Glutamatergic neuron (in vitro differentiated cells): ENCODE data around the gene SRM. TPM values are rescaled to one million over a fixed set of nuclear protein-coding genes. Genes with fewer than 3 reads are reported as not detected.
A peak's percentile ranks its signal among the peaks of the same experiment; 100 is the strongest.
"Not testable (repeated sequence)": the region's sequence is repeated elsewhere in the genome, so short reads cannot be mapped to it uniquely, and the experiment has no call there.

ENCODE experiments used
- DNase-seq: peaks from one replicate; pipeline ENCODE4 v3.0.0; 2022
- H3K27ac Mint-ChIP-seq: one replicate; pipeline ENCODE4 v1.8.0; 2020; ENCODE audit warnings: mild to moderate bottlenecking, mixed read lengths, inconsistent platforms; ENCODE audit not compliant: unreplicated experiment
- H3K27me3 Mint-ChIP-seq: one replicate; pipeline ENCODE4 v1.8.0; 2020; ENCODE audit warnings: mild to moderate bottlenecking, moderate library complexity, mixed read lengths, inconsistent platforms; ENCODE audit not compliant: unreplicated experiment
- H3K36me3 Mint-ChIP-seq: one replicate; pipeline ENCODE4 v1.8.0; 2020; ENCODE audit warnings: mild to moderate bottlenecking, mixed read lengths, inconsistent platforms; ENCODE audit not compliant: unreplicated experiment
- H3K4me1 Mint-ChIP-seq: one replicate; pipeline ENCODE4 v1.8.0; 2020; ENCODE audit warnings: mild to moderate bottlenecking, low read depth, mixed read lengths, inconsistent platforms; ENCODE audit not compliant: unreplicated experiment
- H3K4me3 Mint-ChIP-seq: one replicate; pipeline ENCODE4 v1.8.0; 2020; ENCODE audit warnings: mild to moderate bottlenecking, mixed read lengths, inconsistent platforms; ENCODE audit not compliant: unreplicated experiment
- H3K9me3 Mint-ChIP-seq: one replicate; pipeline ENCODE4 v1.8.0; 2020; ENCODE audit warnings: mild to moderate bottlenecking, moderate library complexity, mixed read lengths, inconsistent platforms; ENCODE audit not compliant: unreplicated experiment
- CTCF ChIP-seq: fragments of 200-600 bp; sonication (generic); IDR thresholded peaks from one replicate; pipeline ENCODE4 v1.5.0; 2021; ENCODE audit not compliant: partially characterized antibody, unreplicated experiment
- total RNA-seq: library from RNA; stranded (reverse); fragmentation: NEBNext Ultra II Directional; extraction: Animal tissue kit (Norgen Biotek cat#: 25700); gene quantifications from one replicate; pipeline ENCODE4 v1.2.1, GENCODE V29; 2021; ENCODE audit not compliant: unreplicated experiment

The SRM gene
- total RNA-seq, 1 donor from 2014 or later = 79.4 TPM

DNA sequence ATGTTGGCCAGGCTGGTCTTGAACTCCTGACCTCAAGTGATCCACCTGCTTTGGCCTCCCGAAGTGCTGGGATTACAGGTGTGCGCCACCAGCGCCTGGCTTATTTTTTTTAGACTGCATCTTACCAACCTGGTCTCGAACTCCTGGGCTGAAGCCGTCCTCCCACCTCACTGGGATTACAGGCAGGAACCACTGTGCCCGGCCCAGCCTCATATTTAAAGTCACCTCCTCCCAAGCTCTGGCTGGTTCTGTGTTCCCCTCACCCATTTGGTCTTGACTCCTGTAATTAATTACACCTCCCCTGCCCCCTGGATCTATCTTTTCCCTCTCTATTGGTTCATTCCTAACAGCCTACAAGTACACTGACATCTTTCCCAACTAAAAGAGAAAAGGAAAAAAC is 41.5 kb upstream of the SRM start:
- DNase-seq = no peak
- Mint-ChIP-seq H3K9me3 (no peaks in the 10 kb centered on the region), H3K36me3 (no peaks in the 10 kb centered on the region), H3K4me1 (peaks cover 5% of the 10 kb centered on the region), H3K27me3 (peaks cover 3% of the 10 kb centered on the region), H3K27ac (no peak overlapping the region), H3K4me3 (peak overlapping the region; percentile 21)
- no peak for TF ChIP-seq CTCF

GRCh38 chr1:11100806-11101205 is 41.0 kb upstream of the SRM start:
- H3K27me3 Mint-ChIP-seq, DNase-seq, H3K9me3 Mint-ChIP-seq, H3K4me1 Mint-ChIP-seq, H3K4me3 Mint-ChIP-seq, H3K27ac Mint-ChIP-seq, H3K36me3 Mint-ChIP-seq: not testable (repeated sequence)

- Mint-ChIP-seq H3K4me3 (peak overlapping the region; percentile 93), H3K9me3 (no peaks in the 10 kb centered on the region)
Observed at GRCh38 chr1:11100149-11100493, 40.3 kb upstream of the SRM start.

DNA sequence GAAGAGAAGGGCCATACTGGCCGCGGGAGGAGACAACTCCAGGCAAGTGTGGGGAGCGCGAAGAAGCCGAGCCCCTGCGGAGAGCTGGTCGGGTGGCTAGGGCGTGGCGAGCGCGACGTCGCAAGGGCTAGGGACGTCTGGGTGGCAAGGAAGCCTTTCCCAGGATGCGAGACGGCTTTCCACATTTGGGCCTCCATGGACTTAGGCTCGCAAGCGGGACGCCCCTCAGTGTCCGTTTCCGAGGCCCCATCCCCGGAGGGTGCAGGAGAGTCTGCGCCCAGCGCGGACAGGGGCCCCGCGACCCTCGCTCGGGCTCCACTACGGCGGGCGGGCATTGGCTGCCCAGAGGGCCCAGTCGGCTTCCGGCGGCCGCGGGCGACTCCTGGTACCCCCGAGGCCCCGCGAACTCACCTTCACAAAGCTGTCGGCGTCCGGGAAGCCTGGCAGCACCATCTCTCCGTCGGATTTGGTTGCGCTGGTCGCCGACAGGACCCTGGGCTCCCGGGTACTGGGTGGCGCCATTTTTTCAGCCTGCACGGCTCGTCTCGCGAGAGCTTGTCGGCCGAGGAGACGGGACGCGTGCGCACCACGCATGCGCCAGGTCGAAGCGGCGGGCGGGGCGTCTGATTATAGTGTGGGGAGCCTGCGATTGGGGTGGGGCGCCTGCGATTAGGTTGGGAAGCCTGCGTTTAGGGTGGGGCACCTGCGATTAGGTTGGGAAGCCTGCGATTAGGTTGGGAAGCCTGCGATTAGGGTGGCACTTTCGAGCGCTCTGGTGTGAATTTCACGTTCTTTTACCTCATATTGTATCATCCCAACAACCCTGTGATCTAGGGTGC is 39.7 kb upstream of the SRM start, which contains the start of gene EXOSC10:
Gene EXOSC10 (minus strand): TSS at position 560 of the 839 bp plus-strand sequence. CDS start 38 bp downstream, at position 522.
- Mint-ChIP-seq H3K27me3 (peaks cover 2% of the 10 kb centered on the region), H3K9me3 (no peaks in the 10 kb centered on the region)

More at GRCh38 chr1:11100149-11100493, 40.3 kb upstream of the SRM start:
- Mint-ChIP-seq H3K4me1 (peaks cover 5% of the 10 kb centered on the region), H3K27ac (peak overlapping the region; percentile 95), H3K27me3 (peaks cover 2% of the 10 kb centered on the region), H3K36me3 (no peaks in the 10 kb centered on the region)
- no peak for DNase-seq
- no peak for TF ChIP-seq CTCF

GRCh38 chr1:11098931-11099309 is 39.1 kb upstream of the SRM start:
- no peak for TF ChIP-seq CTCF
- Mint-ChIP-seq H3K4me1 (peaks cover 5% of the 10 kb centered on the region), H3K36me3 (no peaks in the 10 kb centered on the region), H3K27me3 (peaks cover 2% of the 10 kb centered on the region), H3K4me3 (peak overlapping the region; percentile 93), H3K9me3 (no peaks in the 10 kb centered on the region), H3K27ac (peak overlapping the region; percentile 81)
- DNase-seq = no peak

More for the DNA sequence above, 39.7 kb upstream of the SRM start, which contains the start of gene EXOSC10:
- TF ChIP-seq CTCF = no peak
- peak; percentile 97 for DNase-seq
- Mint-ChIP-seq H3K4me1 (peaks cover 5% of the 10 kb centered on the region), H3K4me3 (peak within 1 kb of the TSS; percentile 93), H3K27ac (peak within 1 kb of the TSS; percentile 95), H3K36me3 (no peaks in the 10 kb centered on the region)

- DNase-seq, H3K4me1 Mint-ChIP-seq, H3K27ac Mint-ChIP-seq, H3K9me3 Mint-ChIP-seq, H3K27me3 Mint-ChIP-seq, H3K36me3 Mint-ChIP-seq, H3K4me3 Mint-ChIP-seq: not testable (repeated sequence)
Observed at GRCh38 chr1:11083784-11084183, 24.0 kb upstream of the SRM start.
